Measurements from ENCODE around the gene FGF22.
A peak's percentile ranks its signal among the peaks of the same experiment; 100 is the strongest.
"Not testable (repeated sequence)": the region's sequence is repeated elsewhere in the genome, so short reads cannot be mapped to it uniquely, and the experiment has no call there.

FGF22 gene

GRCh38 chr19:622666-623065 is 17.0 kb upstream of the FGF22 start:
- DNase-seq, result no peak

DNA sequence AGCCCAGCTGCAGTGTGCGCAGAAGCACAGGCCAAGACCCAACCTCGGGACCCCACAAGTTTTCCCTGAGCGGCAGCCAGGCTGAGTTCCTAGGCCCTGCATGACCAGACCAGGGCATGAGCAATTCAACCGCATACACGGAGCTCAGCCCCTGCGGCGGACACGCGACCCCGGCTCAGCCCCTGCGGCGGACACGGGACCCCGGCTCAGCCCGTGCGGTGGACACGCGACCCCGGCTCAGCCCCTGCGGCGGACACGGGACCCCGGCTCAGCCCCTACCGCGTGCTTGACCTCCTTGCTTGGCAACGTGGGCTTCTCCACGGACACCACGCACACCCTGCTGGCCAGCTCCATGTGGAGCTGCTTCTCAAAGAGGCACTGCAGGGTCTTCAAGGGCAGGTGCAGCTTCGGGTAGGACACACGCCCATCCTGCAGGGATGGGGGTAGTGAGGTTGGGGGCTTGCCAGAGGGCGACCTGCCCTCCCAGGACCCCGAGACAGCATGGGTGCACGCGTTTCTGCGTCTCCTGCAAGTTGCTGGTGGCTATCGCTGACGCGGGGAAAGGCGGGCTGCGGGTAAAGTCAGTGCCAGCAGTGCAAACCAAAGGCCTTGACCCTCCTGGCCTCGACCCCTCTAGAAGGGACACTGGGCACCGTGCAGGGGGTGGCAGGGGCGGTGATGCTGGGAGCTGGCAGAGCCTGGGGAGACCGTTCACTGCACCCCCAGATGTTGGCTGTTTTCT is 16.3 kb upstream of the FGF22 start:
- no peak for DNase-seq

- DNase-seq, result no peak
These were observed 15.7 kb upstream of the FGF22 start for GRCh38 chr19:623974-624373.

GRCh38 chr19:624433-625109 is 15.1 kb upstream of the FGF22 start:
- DNase-seq, result no peak

- no peak for DNase-seq
These were observed 14.4 kb upstream of the FGF22 start for GRCh38 chr19:625257-625656.

DNA sequence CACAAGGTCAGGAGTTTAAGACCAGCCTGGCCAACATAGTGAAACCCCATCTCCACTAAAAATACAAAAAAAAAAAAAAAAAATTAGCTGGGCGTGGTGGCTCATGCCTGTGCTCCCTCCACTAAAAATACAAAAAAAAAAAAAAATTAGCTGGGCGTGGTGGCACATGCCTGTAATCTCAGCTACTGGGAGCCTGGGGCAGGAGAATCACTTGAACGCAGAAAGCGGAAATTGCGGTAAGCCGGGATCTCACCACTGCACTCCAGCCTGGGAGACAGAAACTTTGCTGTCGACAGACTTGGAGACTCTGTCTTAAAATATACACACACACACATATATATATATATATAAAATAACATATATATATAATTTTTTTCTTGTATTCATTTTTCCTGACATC is 13.1 kb upstream of the FGF22 start:
- not testable (repeated sequence) for DNase-seq

- DNase-seq, result peak in 1 of 4 experiments; percentile 32
These were observed 11.5 kb upstream of the FGF22 start for GRCh38 chr19:628168-628567.

GRCh38 chr19:629515-629914 is 10.2 kb upstream of the FGF22 start:
- not testable (repeated sequence) for DNase-seq

DNA sequence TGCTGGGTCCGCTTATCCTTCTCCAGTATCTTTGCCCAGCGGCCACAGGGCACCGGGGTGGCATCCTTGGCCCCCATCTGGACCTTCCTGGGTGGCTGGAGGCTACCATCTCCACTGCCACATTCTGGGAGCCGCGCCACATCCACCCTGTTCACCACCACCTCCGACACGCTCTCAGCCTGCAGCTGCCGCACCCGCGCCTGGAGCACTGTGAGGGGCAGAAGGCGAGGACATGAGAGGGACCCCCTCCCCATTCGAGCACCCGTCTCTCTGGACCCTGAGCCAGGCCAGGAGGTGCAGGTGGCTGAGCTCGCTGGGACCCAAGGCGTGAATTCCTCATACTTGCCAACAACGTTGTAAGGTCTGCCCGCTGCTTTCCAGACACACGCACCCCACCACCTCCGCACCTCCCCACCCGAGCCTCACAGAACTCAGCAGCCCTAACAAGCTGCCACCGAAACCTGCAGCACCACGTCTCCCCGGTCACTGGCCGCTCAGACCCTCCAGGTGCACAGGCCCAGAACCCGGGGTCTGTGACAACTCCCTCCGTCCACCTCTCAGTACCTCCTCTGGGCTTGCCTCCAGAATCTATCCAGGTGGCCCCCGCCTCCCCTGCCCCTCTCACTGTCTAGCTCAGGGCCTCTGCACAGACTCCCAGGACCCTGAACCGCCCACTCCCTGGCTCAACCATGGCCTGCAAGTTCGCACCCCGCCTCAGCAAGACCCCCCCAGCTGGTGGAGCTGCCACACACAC is 9.5 kb upstream of the FGF22 start:
- DNase-seq, result no peak

DNA sequence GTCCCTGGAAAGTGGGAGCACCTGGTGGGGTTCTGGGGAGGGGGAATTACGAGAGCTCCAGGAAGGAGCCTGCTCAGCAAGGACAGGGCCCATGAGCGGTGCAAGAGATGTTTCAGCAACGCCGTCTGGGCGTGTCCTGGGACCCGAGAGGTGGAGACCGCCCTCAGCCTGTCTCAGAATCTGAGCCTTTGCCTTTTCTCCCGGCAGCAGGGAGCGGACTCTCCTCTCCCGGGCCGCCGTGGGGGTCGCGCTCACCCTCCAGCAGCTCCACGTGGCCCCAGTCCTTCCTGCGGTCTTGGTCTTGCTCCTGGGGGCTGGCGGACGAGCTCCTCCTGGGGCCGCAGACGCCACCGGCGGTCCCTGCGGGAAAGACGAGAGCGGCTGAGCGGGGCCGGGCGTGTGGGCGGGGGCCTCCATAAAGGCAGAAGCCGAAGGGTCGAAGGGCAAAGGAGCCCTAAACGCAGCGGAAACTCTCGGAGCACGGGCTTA is 7.1 kb upstream of the FGF22 start:
- DNase-seq, result peak; percentile 65 to 88 (median 76)

DNA sequence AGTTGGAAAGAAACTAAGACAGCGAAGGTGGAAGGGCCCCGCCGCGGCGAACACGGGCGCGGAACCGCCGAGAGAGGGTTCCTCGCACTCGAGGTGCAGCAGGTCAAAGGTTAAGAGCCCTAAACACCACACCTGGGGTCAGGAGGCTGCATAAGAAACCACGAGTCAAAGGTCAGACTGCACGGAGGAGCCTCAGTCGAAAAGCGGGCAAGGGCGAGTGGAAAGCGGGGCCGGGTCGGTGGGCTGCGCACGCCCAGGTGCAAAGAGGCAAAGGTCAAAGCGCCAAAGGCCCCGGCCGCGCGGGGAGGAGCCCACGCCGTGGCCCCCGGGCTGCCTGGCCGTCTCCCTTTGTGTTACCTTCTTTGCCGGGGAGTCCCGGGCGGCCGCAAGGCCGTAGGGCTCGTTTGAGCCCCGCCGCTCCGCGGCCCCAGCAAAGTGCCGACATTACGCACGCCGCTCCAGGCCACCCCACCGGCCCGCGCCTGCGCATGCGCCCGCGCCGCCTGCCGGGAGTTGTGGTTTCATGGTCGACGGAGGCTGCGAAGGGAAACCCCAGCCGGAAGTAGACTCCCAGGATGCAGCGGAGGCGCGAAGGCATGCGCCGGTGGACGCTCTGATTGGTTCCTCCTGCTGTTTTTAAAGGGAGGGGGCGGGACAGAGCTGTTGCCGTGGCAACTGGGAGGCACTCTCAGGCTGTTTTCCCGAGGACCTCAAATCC is 6.5 kb upstream of the FGF22 start, which contains the start of gene POLRMT:
POLRMT (minus strand) TSS at position 470 of the 718 bp plus-strand sequence; CDS start at position 445, 25 bp downstream.
- DNase-seq, result peak; percentile 98 to 99 (median 99)

GRCh38 chr19:633786-634639 is 5.7 kb upstream of the FGF22 start:
- peak in 2 of 4 experiments; percentile 24 to 25 for DNase-seq

- DNase-seq, result no peak
These were observed 4.6 kb upstream of the FGF22 start for GRCh38 chr19:634975-635652.

GRCh38 chr19:638906-639252 is 800 bp upstream of the FGF22 start:
- no peak for DNase-seq

- no peak for DNase-seq
These were observed 481 bp downstream of the FGF22 start for GRCh38 chr19:640161-640558.

GRCh38 chr19:640606-641189 is 1.0 kb downstream of the FGF22 start:
- DNase-seq, result no peak

DNA sequence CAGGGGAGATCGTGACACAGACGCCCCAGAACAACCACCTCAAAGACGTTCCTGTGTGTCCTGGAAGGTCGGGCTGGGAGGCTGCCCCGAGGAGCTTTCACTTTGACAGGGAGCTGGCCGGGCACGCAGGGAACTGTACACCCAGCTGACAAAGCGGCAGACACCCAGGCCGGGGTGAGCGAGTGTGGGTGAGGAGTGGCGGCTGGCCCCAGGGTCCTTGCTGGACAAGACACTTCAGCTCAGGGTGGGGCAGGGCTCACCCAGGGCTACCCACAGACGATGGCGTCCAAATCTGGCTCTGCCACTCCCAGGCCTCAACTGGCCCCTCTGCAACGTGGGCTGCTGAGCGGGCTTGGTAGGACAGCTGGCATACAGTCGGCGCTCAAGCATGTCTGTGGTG is 2.0 kb downstream of the FGF22 start:
- no peak for DNase-seq

- DNase-seq, result no peak
These were observed 3.4 kb downstream of the FGF22 start for GRCh38 chr19:642767-643727.

DNA sequence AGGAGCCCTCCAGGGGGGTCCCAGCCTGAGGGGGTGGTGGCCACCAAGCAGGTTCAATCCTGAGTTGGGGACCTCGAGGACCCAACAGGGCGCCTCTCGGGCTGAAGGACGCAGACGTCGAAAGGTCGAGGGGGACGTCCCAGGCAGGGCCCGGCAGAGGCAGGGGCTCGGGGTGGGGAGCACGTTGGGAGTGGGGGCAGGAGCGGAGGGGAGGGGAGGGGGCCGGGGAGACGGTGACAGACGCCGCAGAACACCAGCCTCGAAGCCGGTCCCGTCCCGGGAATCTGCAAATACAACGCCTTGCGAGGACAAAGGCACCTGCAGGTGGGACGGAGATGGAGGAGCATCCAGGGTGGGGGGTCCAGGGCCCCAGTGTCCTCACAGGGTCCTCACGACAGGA is 4.1 kb downstream of the FGF22 start:
- no peak for DNase-seq

All from suppressor macrophage (primary cell).